Measurements from ENCODE around the gene CDCA3.

DNA sequence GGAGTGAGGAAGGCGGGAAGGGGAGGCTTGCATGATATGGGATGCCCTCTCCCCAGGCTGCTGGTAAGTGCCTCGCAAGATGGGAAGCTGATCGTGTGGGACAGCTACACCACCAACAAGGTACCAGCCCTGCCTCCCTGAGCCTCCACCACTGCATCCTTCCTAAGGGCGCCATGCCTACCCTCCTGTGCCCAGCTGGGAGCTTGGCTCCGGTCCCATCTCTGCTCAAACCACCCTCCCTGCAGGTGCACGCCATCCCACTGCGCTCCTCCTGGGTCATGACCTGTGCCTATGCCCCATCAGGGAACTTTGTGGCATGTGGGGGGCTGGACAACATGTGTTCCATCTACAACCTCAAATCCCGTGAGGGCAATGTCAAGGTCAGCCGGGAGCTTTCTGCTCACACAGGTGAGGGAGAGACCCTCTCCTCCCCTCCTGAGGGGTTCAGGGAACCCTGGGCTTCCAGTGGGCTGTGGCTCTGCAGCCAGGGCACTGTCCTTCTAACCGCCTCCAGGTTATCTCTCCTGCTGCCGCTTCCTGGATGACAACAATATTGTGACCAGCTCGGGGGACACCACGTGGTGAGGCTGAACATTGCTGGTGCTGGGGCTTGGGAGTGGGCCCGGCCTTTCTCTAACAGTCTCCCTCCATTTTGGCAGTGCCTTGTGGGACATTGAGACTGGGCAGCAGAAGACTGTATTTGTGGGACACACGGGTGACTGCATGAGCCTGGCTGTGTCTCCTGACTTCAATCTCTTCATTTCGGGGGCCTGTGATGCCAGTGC lies 7.8 kb downstream of the CDCA3 start:
- 0 out of 2 replicates have a peak, but pooled peaks have one; percentile 7 for TF ChIP-seq CTCF (IDR thresholded peaks at IDR 0.05; ENCODE audit: low read length)
- TF ChIP-seq EZH2 (optimal IDR thresholded peaks at IDR 0.05; ENCODE audit: low read depth, low read length) = no peak
- no peak for TF ChIP-seq EZH2phosphoT487 (IDR thresholded peaks at IDR 0.05; ENCODE audit: low read length)

All from MM.1S (cell line).